HCT116 (cell line): Measurements from ENCODE around the gene KMT2C.

Source experiments
- EGR1 ChIP-seq: IDR thresholded peaks from 2 replicates; pipeline ENCODE4 v1.6.1; 2012; ENCODE audit warnings: low read depth
- EZH2 ChIP-seq: fragments of 200-600 bp; sonication (generic); IDR thresholded peaks from 2 replicates; pipeline ENCODE4 v1.6.1; 2017; ENCODE audit warnings: antibody characterized with exemption, mixed run types
- EZH2phosphoT487 ChIP-seq: fragments of 200-600 bp; IDR thresholded peaks from 2 replicates; pipeline ENCODE4 v1.6.1; 2018; ENCODE audit warnings: antibody characterized with exemption, borderline replicate concordance
- POLR2A ChIP-seq: IDR thresholded peaks from 2 replicates; pipeline ENCODE4 v1.7.0; 2011; ENCODE audit warnings: borderline replicate concordance; ENCODE audit not compliant: insufficient read depth, insufficient read length; ENCODE audit errors: extremely low read depth
- RAD21 ChIP-seq: IDR thresholded peaks from 2 replicates; pipeline ENCODE4 v1.6.1; 2012; ENCODE audit warnings: low read depth, mild to moderate bottlenecking
- SIN3A ChIP-seq: IDR thresholded peaks from 2 replicates; pipeline ENCODE4 v1.6.1; 2012; ENCODE audit warnings: low read depth
- TCF7L2 ChIP-seq: IDR thresholded peaks from 2 replicates; pipeline ENCODE4 v1.7.0; 2011; ENCODE audit warnings: borderline replicate concordance, inconsistent platforms; ENCODE audit not compliant: insufficient read depth, insufficient read length; ENCODE audit errors: extremely low read depth
- YY1 ChIP-seq: IDR thresholded peaks from 2 replicates; pipeline ENCODE4 v1.6.1; 2011; ENCODE audit warnings: low read length, low read depth, moderate library complexity, mild to moderate bottlenecking; ENCODE audit not compliant: insufficient replicate concordance; ENCODE audit errors: extremely low read depth
- TF ChIP-seq, protein P1 (sequence below), 3 experiments: fragments of 200-600 bp in 1 of 3; sonication (generic) in 1 of 3; IDR thresholded peaks in 2 of 3; conservative IDR thresholded peaks in 1 of 3; 2 replicates each; pipeline ENCODE4 v1.5.1; 2012 to 2017; ENCODE audit warnings: low read depth in 2 of 3, low read length in 2 of 3, antibody characterized with exemption in 1 of 3, borderline replicate concordance in 1 of 3, control low read depth in 1 of 3, mild to moderate bottlenecking in 1 of 3, mixed read lengths in 1 of 3, mixed run types in 1 of 3, moderate library complexity in 1 of 3; ENCODE audit not compliant: insufficient read depth in 1 of 3
- TF ChIP-seq, protein P2 (sequence below): IDR thresholded peaks from 2 replicates; pipeline ENCODE4 v1.6.1; 2012; ENCODE audit warnings: low read depth
- TF ChIP-seq, protein P3 (sequence below): IDR thresholded peaks from 2 replicates; pipeline ENCODE4 v1.6.1; 2012
- TF ChIP-seq, protein P4 (sequence below): IDR thresholded peaks from 2 replicates; pipeline ENCODE4 v1.6.1; 2012

DNA sequence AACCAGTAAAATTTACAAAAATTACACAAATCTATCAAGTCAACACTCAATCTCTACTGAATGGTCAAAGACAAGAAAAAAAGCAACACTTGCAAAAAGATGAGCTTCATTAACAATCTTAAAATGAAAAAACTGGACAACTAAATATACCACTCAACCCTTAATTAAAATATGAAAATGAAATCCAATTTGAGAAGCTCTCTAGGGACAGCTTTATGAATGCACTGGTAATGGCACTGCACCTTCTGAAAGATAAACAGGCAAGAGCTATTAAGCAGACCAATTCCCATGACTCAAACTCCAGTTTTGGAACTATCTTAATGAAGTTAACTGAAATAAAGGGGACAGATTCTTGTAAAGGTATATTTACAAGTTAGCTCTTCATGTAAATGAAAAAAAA is 274.6 kb downstream of the KMT2C start:
- TF ChIP-seq, protein P1, sequence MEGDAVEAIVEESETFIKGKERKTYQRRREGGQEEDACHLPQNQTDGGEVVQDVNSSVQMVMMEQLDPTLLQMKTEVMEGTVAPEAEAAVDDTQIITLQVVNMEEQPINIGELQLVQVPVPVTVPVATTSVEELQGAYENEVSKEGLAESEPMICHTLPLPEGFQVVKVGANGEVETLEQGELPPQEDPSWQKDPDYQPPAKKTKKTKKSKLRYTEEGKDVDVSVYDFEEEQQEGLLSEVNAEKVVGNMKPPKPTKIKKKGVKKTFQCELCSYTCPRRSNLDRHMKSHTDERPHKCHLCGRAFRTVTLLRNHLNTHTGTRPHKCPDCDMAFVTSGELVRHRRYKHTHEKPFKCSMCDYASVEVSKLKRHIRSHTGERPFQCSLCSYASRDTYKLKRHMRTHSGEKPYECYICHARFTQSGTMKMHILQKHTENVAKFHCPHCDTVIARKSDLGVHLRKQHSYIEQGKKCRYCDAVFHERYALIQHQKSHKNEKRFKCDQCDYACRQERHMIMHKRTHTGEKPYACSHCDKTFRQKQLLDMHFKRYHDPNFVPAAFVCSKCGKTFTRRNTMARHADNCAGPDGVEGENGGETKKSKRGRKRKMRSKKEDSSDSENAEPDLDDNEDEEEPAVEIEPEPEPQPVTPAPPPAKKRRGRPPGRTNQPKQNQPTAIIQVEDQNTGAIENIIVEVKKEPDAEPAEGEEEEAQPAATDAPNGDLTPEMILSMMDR (IDR thresholded peaks at IDR 0.05 in 2 of 3, conservative IDR thresholded peaks at IDR 0.05 in 1 of 3; ENCODE audit: borderline replicate concordance in 1 of 3, insufficient read depth in 1 of 3, low read depth in 2 of 3, low read length in 2 of 3), result no peak
- no peak for TF ChIP-seq EZH2phosphoT487
- no peak for TF ChIP-seq TCF7L2
- TF ChIP-seq EZH2, result no peak
- TF ChIP-seq POLR2A, result no peak
- no peak for TF ChIP-seq EGR1
- no peak for TF ChIP-seq RAD21
- TF ChIP-seq, protein P2, sequence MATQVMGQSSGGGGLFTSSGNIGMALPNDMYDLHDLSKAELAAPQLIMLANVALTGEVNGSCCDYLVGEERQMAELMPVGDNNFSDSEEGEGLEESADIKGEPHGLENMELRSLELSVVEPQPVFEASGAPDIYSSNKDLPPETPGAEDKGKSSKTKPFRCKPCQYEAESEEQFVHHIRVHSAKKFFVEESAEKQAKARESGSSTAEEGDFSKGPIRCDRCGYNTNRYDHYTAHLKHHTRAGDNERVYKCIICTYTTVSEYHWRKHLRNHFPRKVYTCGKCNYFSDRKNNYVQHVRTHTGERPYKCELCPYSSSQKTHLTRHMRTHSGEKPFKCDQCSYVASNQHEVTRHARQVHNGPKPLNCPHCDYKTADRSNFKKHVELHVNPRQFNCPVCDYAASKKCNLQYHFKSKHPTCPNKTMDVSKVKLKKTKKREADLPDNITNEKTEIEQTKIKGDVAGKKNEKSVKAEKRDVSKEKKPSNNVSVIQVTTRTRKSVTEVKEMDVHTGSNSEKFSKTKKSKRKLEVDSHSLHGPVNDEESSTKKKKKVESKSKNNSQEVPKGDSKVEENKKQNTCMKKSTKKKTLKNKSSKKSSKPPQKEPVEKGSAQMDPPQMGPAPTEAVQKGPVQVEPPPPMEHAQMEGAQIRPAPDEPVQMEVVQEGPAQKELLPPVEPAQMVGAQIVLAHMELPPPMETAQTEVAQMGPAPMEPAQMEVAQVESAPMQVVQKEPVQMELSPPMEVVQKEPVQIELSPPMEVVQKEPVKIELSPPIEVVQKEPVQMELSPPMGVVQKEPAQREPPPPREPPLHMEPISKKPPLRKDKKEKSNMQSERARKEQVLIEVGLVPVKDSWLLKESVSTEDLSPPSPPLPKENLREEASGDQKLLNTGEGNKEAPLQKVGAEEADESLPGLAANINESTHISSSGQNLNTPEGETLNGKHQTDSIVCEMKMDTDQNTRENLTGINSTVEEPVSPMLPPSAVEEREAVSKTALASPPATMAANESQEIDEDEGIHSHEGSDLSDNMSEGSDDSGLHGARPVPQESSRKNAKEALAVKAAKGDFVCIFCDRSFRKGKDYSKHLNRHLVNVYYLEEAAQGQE, result no peak
- TF ChIP-seq, protein P3, sequence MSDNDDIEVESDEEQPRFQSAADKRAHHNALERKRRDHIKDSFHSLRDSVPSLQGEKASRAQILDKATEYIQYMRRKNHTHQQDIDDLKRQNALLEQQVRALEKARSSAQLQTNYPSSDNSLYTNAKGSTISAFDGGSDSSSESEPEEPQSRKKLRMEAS, result no peak
- TF ChIP-seq, protein P4, sequence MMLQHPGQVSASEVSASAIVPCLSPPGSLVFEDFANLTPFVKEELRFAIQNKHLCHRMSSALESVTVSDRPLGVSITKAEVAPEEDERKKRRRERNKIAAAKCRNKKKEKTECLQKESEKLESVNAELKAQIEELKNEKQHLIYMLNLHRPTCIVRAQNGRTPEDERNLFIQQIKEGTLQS, result no peak
- no peak for TF ChIP-seq SIN3A
- no peak for TF ChIP-seq YY1
